NOMO-1 (cell line): Measurements from ENCODE around the gene SYNRG.
A peak's percentile ranks its signal among the peaks of the same experiment; 100 is the strongest.
"Not testable (repeated sequence)": the region's sequence is repeated elsewhere in the genome, so short reads cannot be mapped to it uniquely, and the experiment has no call there.

Experiments used
- DNase-seq, 2 experiments: peaks; one replicate each; lab custom pipeline; 2025; ENCODE audit not compliant: unreplicated experiment in 2 of 2; lab: John Stamatoyannopoulos, UW

Gene SYNRG

GRCh38 chr17:37546302-37546701 lies 62.9 kb downstream of the SYNRG start:
- no peak for DNase-seq

GRCh38 chr17:37545486-37545885 lies 63.7 kb downstream of the SYNRG start:
- DNase-seq = no peak

- DNase-seq = no peak
Measured at GRCh38 chr17:37543637-37544052, 65.6 kb downstream of the SYNRG start.

- DNase-seq = no peak
Measured at GRCh38 chr17:37541880-37542660, 67.1 kb downstream of the SYNRG start.

- no peak for DNase-seq
Measured at GRCh38 chr17:37538981-37539659, 70.1 kb downstream of the SYNRG start.

GRCh38 chr17:37535906-37536305 lies 73.3 kb downstream of the SYNRG start:
- DNase-seq = no peak

GRCh38 chr17:37532756-37533155 lies 76.5 kb downstream of the SYNRG start:
- DNase-seq = no peak

- DNase-seq = no peak
Measured at GRCh38 chr17:37530420-37530819, 78.8 kb downstream of the SYNRG start.

- DNase-seq = peak in 1 of 2 experiments; percentile 18
Measured at GRCh38 chr17:37527249-37527851, 81.9 kb downstream of the SYNRG start.

- no peak for DNase-seq
Measured at GRCh38 chr17:37523715-37524219, 85.5 kb downstream of the SYNRG start.

- DNase-seq = no peak
Measured at GRCh38 chr17:37521821-37522220, 87.4 kb downstream of the SYNRG start.

GRCh38 chr17:37520174-37520573 lies 89.0 kb downstream of the SYNRG start:
- no peak for DNase-seq

- no peak for DNase-seq
Measured at GRCh38 chr17:37519251-37519985, 89.8 kb downstream of the SYNRG start.

GRCh38 chr17:37518826-37519225 lies 90.4 kb downstream of the SYNRG start:
- DNase-seq = no peak

- DNase-seq = no peak
Measured at GRCh38 chr17:37517881-37518280, 91.3 kb downstream of the SYNRG start.

GRCh38 chr17:37516127-37516571 lies 93.1 kb downstream of the SYNRG start:
- DNase-seq = no peak

GRCh38 chr17:37513711-37514110 lies 95.5 kb downstream of the SYNRG start:
- no peak for DNase-seq

- no peak for DNase-seq
Measured at GRCh38 chr17:37512442-37513068, 96.7 kb downstream of the SYNRG start.

- DNase-seq = not testable (repeated sequence)
Measured at GRCh38 chr17:37511642-37512041, 97.6 kb downstream of the SYNRG start.

GRCh38 chr17:37510056-37510455 lies 99.2 kb downstream of the SYNRG start:
- DNase-seq = no peak
